H9 (cell line): Measurements from ENCODE around the gene CD3G. TPM values are rescaled to one million over a fixed set of nuclear protein-coding genes. Genes with fewer than 3 reads are reported as not detected.

Source experiments
- DNase-seq: peaks from one replicate; pipeline ENCODE4 v3.0.0-alpha.2; 2017
- H2AFZ ChIP-seq: one replicate; pipeline ENCODE4 v1.6.1; 2013; ENCODE audit warnings: mild to moderate bottlenecking, low read length, control low read depth, moderate library complexity
- H2AK5ac ChIP-seq: 2 replicates; pipeline ENCODE4 v1.6.1; 2013; ENCODE audit warnings: low read length, control low read depth, mixed read lengths; ENCODE audit not compliant: insufficient read length
- H2BK120ac ChIP-seq: one replicate; pipeline ENCODE4 v1.6.1; 2013; ENCODE audit warnings: low read depth, mild to moderate bottlenecking, low read length, control low read depth, inconsistent platforms; ENCODE audit not compliant: poor library complexity, severe bottlenecking
- H2BK12ac ChIP-seq: 2 replicates; pipeline ENCODE4 v1.6.1; 2013; ENCODE audit warnings: low read length, control low read depth, mixed read lengths, low read depth; ENCODE audit not compliant: insufficient read length
- H2BK15ac ChIP-seq: 2 replicates; pipeline ENCODE4 v1.6.1; 2013; ENCODE audit warnings: low read depth, low read length, control low read depth
- H2BK20ac ChIP-seq: one replicate; pipeline ENCODE4 v1.6.1; 2013; ENCODE audit warnings: low read depth, mild to moderate bottlenecking, low read length, control low read depth, inconsistent platforms; ENCODE audit not compliant: poor library complexity, severe bottlenecking
- H2BK5ac ChIP-seq: 2 replicates; pipeline ENCODE4 v1.6.1; 2013; ENCODE audit warnings: low read length, control low read depth, mixed read lengths; ENCODE audit not compliant: insufficient read length
- H3K14ac ChIP-seq: 2 replicates; pipeline ENCODE4 v1.6.1; 2013; ENCODE audit warnings: low read length, control low read depth; ENCODE audit not compliant: insufficient read depth
- H3K18ac ChIP-seq: 2 replicates; pipeline ENCODE4 v1.6.1; 2013; ENCODE audit warnings: low read depth, mild to moderate bottlenecking, mixed read lengths, low read length, control low read depth; ENCODE audit not compliant: insufficient read length
- H3K23ac ChIP-seq: 2 replicates; pipeline ENCODE4 v1.6.1; 2013; ENCODE audit warnings: low read length, control low read depth, mixed read lengths, low read depth; ENCODE audit not compliant: insufficient read length
- H3K23me2 ChIP-seq: 2 replicates; pipeline ENCODE4 v1.6.1; 2013; ENCODE audit warnings: low read depth, mild to moderate bottlenecking, mixed read lengths, low read length, control low read depth; ENCODE audit not compliant: insufficient read length, poor library complexity, severe bottlenecking
- H3K27ac ChIP-seq: 2 replicates; pipeline ENCODE4 v1.5.1; 2013; ENCODE audit warnings: low read length, control low read depth, mixed read lengths, low read depth; ENCODE audit not compliant: insufficient read length
- H3K27me3 ChIP-seq: 2 replicates; pipeline ENCODE4 v1.6.1; 2013; ENCODE audit warnings: low read length, control low read depth, inconsistent platforms; ENCODE audit not compliant: insufficient read depth
- H3K4ac ChIP-seq: 2 replicates; pipeline ENCODE4 v1.6.1; 2013; ENCODE audit warnings: low read depth, mild to moderate bottlenecking, control low read depth, inconsistent platforms, low read length, moderate library complexity
- H3K4me1 ChIP-seq: 2 replicates; pipeline ENCODE4 v1.6.1; 2013; ENCODE audit warnings: low read length, control low read depth, inconsistent platforms; ENCODE audit not compliant: insufficient read depth
- H3K4me2 ChIP-seq: 2 replicates; pipeline ENCODE4 v1.6.1; 2013; ENCODE audit warnings: low read length, control low read depth, mixed read lengths; ENCODE audit not compliant: insufficient read length, insufficient read depth
- H3K56ac ChIP-seq: 2 replicates; pipeline ENCODE4 v1.6.1; 2013; ENCODE audit warnings: low read depth, mild to moderate bottlenecking, mixed read lengths, low read length, control low read depth; ENCODE audit not compliant: insufficient read length
- H3K79me1 ChIP-seq: 2 replicates; pipeline ENCODE4 v1.6.1; 2013; ENCODE audit warnings: low read depth, mild to moderate bottlenecking, moderate library complexity, low read length, control low read depth, inconsistent platforms; ENCODE audit not compliant: insufficient read depth, poor library complexity, severe bottlenecking
- H3K79me2 ChIP-seq: 2 replicates; pipeline ENCODE4 v1.6.1; 2013; ENCODE audit warnings: low read length, control low read depth, inconsistent platforms; ENCODE audit not compliant: insufficient read depth
- H3K9ac ChIP-seq: 2 replicates; pipeline ENCODE4 v1.6.1; 2013; ENCODE audit warnings: low read length, control low read depth, mixed read lengths; ENCODE audit not compliant: insufficient read length; ENCODE audit errors: extremely low read depth
- H3K9me3 ChIP-seq: one replicate; pipeline ENCODE4 v1.6.1; 2013; ENCODE audit warnings: low read depth, low read length, inconsistent platforms; ENCODE audit not compliant: control insufficient read depth
- H3T11ph ChIP-seq: one replicate; pipeline ENCODE4 v1.6.1; 2013; ENCODE audit warnings: mild to moderate bottlenecking, low read length, control low read depth, inconsistent platforms
- H4K20me1 ChIP-seq: one replicate; pipeline ENCODE4 v1.6.1; 2013; ENCODE audit not compliant: control insufficient read depth, insufficient read length, insufficient read depth
- H4K5ac ChIP-seq: 2 replicates; pipeline ENCODE4 v1.6.1; 2013; ENCODE audit warnings: low read depth, mild to moderate bottlenecking, mixed read lengths, low read length, control low read depth; ENCODE audit not compliant: insufficient read length
- H4K8ac ChIP-seq: replicated peaks from 2 replicates; pipeline ENCODE4 v1.6.1; 2013; ENCODE audit warnings: low read length, control low read depth, mixed read lengths, low read depth; ENCODE audit not compliant: insufficient read length
- H4K91ac ChIP-seq: 2 replicates; pipeline ENCODE4 v1.6.1; 2013; ENCODE audit warnings: low read depth, mild to moderate bottlenecking, moderate library complexity, mixed read lengths, low read length, control low read depth; ENCODE audit not compliant: insufficient read length
- H3K27ac Mint-ChIP-seq, 3 experiments: 2 replicates in 2 of 3; 3 replicates in 1 of 3; pipeline ENCODE4 v1.8.0; 2020 to 2021; ENCODE audit warnings: mixed read lengths in 3 of 3, mild to moderate bottlenecking in 1 of 3, moderate library complexity in 1 of 3
- H3K27me3 Mint-ChIP-seq: 2 replicates; pipeline ENCODE4 v1.8.0; 2021; ENCODE audit warnings: low read depth, mild to moderate bottlenecking, moderate library complexity, mixed read lengths
- H3K36me3 Mint-ChIP-seq, 3 experiments: 2 replicates in 2 of 3; 3 replicates in 1 of 3; pipeline ENCODE4 v1.8.0; 2020 to 2021; ENCODE audit warnings: low read depth in 3 of 3, mixed read lengths in 3 of 3; ENCODE audit not compliant: insufficient read depth in 1 of 3
- H3K4me1 Mint-ChIP-seq, 2 experiments: 2 replicates each; pipeline ENCODE4 v1.8.0; 2020; ENCODE audit warnings: mixed read lengths in 2 of 2
- H3K4me3 Mint-ChIP-seq, 2 experiments: 2 replicates in 1 of 2; 3 replicates in 1 of 2; pipeline ENCODE4 v1.8.0; 2020 to 2021; ENCODE audit warnings: mild to moderate bottlenecking in 2 of 2, mixed read lengths in 2 of 2, moderate library complexity in 1 of 2
- H3K9me3 Mint-ChIP-seq, 2 experiments: 2 replicates in 1 of 2; 3 replicates in 1 of 2; pipeline ENCODE4 v1.8.0; 2020; ENCODE audit warnings: mild to moderate bottlenecking in 2 of 2, mixed read lengths in 2 of 2, moderate library complexity in 1 of 2
- WGBS: extraction: QIAGEN DNeasy Blood & Tissue Kit; methylation state at CpG from one replicate; pipeline ENCODE4 v1.1.7; 2013; ENCODE audit warnings: missing lambda C conversion rate, low lambda C conversion rate, mixed read lengths; ENCODE audit not compliant: insufficient read length; ENCODE audit errors: extremely low coverage; 5-methylcytosine and 5-hydroxymethylcytosine counted together
- total RNA-seq: library from RNA; stranded (reverse); gene quantifications from 2 replicates; pipeline ENCODE4 v1.2.1, GENCODE V29; 2021
- TF ChIP-seq, protein P1 (sequence below): fragments of 200-600 bp; sonication (generic); conservative IDR thresholded peaks from 3 replicates; pipeline ENCODE4 v1.8.0; 2021; ENCODE audit warnings: antibody characterized with exemption, mild to moderate bottlenecking

The CD3G gene
- total RNA-seq, 1 experiment from 2014 or later, result not detected

DNA sequence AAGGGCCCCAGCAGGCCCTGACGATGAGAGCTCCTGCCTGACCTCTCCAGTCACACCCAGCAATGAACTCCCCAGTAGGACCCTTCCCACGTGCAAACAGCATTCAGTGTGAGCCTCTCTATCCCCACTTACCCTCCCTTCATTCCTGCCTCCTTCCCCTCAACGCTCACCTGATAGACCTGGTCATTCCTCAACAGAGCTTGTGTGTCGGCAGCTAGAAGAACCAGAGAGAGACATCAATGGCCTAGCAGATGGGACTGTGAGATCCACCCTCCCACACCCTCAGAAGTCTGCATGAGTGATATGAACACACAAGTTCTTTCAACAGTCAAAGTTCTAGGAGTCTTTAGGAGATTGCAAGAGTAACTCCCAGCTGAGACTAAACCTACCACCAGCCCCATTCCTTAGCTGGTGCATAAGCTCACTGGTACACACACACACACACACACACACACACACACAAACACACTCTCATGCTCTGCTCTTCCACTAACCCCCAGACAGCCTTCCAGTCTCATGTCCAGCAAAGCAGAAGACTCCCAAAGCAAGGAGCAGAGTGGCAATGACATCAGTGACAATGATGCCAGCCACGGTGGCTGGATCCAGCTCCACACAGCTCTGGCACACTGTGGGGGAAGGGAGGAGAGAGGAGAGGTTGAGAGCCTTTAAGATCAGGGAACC is 4.7 kb upstream of the CD3G start:
- H4K91ac ChIP-seq, result no peak overlapping the region
- H3K27ac Mint-ChIP-seq, result no peak overlapping the region
- H3K9me3 Mint-ChIP-seq, result no peaks in the 10 kb centered on the region
- H3K4me1 Mint-ChIP-seq, result peaks cover 2 to 3% of the 10 kb centered on the region in 2 experiments; a peak in 1 of 4 replicates
- no CpG with 5 or more reads among the region's 5 CpGs for WGBS
- no peak overlapping the region for H2BK120ac ChIP-seq
- no peaks in the 10 kb centered on the region for H4K20me1 ChIP-seq
- no peaks in the 10 kb centered on the region for H3K79me2 ChIP-seq
- H3K56ac ChIP-seq, result no peak overlapping the region
- no peak overlapping the region for H2AK5ac ChIP-seq
- no peaks in the 10 kb centered on the region for H3K27me3 ChIP-seq
- no peak overlapping the region for H2BK15ac ChIP-seq
- H3K4me1 ChIP-seq, result no peaks in the 10 kb centered on the region
- H2BK5ac ChIP-seq, result no peak overlapping the region
- H2BK20ac ChIP-seq, result no peak overlapping the region
- H3K14ac ChIP-seq, result no peak overlapping the region
- H3K9me3 ChIP-seq, result no peaks in the 10 kb centered on the region
- H2BK12ac ChIP-seq, result no peak overlapping the region
- H4K5ac ChIP-seq, result no peak overlapping the region
- no peak overlapping the region for H3K18ac ChIP-seq
- DNase-seq, result no peak
- H3K4me2 ChIP-seq, result no peak overlapping the region
- H3K23ac ChIP-seq, result no peak overlapping the region
- no peak overlapping the region for H3K27ac ChIP-seq
- H4K8ac ChIP-seq, result no peak overlapping the region
- H3K4me3 Mint-ChIP-seq, result no peak overlapping the region
- H3K4ac ChIP-seq, result no peak overlapping the region
- TF ChIP-seq, protein P1, sequence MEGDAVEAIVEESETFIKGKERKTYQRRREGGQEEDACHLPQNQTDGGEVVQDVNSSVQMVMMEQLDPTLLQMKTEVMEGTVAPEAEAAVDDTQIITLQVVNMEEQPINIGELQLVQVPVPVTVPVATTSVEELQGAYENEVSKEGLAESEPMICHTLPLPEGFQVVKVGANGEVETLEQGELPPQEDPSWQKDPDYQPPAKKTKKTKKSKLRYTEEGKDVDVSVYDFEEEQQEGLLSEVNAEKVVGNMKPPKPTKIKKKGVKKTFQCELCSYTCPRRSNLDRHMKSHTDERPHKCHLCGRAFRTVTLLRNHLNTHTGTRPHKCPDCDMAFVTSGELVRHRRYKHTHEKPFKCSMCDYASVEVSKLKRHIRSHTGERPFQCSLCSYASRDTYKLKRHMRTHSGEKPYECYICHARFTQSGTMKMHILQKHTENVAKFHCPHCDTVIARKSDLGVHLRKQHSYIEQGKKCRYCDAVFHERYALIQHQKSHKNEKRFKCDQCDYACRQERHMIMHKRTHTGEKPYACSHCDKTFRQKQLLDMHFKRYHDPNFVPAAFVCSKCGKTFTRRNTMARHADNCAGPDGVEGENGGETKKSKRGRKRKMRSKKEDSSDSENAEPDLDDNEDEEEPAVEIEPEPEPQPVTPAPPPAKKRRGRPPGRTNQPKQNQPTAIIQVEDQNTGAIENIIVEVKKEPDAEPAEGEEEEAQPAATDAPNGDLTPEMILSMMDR, result no peak
- H3K9ac ChIP-seq, result no peak overlapping the region
- no peaks in the 10 kb centered on the region for H3K79me1 ChIP-seq
- peaks cover 28% of the 10 kb centered on the region for H3K27me3 Mint-ChIP-seq
- H2AFZ ChIP-seq, result no peak overlapping the region
- no peaks in the 10 kb centered on the region for H3K36me3 Mint-ChIP-seq
- H3T11ph ChIP-seq, result no peak overlapping the region
- no peaks in the 10 kb centered on the region for H3K23me2 ChIP-seq
